NCI-H2171 (cell line): ENCODE results near the gene GCDH.
"Not testable (repeated sequence)": the region's sequence is repeated elsewhere in the genome, so short reads cannot be mapped to it uniquely, and the experiment has no call there.

ENCODE experiments used
- DNase-seq: peaks from one replicate; lab custom pipeline; 2025; lab: John Stamatoyannopoulos, UW

GCDH gene

GRCh38 chr19:12890787-12891552 lies at the start of gene GCDH:
Gene GCDH (plus strand): TSS chr19:12891160. CDS start chr19:12891305, 145 bp downstream.
- peak; percentile 98 for DNase-seq

GRCh38 chr19:12842511-12842910 lies 48.4 kb upstream of the GCDH start:
- DNase-seq, result no peak

DNA sequence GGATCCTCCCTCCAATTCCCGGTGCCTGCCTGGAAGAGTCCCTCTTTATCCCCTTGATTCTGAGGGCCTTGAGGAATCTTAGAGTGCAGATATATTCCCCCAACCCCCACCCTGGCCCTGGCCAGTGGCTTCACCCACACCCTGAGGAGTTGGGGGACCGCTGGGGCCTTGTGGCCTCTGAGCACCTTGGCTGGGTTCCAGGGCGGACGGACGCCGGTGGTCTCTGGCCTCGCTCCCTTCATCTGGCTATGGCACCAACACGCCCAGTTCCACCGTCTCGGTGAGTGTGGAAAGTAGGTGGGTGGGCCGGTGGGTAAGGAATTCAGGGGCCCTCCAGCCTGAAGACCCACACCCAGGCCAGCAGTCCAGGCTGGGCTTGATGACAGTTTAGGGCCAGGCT lies 47.6 kb upstream of the GCDH start:
- DNase-seq, result no peak

DNA sequence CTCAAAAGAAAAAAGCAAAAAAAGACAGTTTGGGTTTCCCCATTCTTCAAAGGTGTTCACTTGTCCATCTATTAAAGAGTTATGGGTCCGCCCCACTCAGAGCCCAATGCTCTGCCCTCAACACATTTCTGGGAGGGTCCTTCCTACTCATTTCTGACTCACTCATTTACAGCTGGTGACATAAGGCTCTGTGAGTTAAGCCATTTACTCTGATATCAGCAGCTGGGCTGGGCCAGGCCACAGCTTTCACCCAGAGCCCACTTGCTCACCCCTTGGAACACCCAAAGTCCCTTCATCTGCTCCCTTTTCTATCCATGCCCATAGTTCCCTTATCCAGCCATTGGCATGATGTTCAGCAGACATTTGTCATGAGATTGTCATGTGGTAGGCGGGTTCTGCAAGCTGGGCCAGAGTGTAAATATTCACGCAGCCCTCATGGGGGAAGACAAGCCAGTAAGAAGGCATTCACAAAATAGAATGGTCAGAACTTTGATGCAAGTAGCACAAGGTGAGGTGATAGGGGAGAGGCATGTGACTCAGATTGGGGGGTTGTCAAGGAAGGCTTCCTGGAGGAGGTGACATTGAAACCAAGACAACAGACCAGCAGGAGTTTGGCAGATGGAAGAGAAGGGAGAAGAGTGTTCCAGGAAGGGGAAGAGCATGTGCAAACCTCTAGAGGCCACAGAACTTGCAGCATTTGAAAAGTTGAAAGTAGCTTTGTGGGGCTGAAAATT lies 46.8 kb upstream of the GCDH start:
- DNase-seq, result no peak

GRCh38 chr19:12846613-12847012 lies 44.3 kb upstream of the GCDH start:
- not testable (repeated sequence) for DNase-seq

DNA sequence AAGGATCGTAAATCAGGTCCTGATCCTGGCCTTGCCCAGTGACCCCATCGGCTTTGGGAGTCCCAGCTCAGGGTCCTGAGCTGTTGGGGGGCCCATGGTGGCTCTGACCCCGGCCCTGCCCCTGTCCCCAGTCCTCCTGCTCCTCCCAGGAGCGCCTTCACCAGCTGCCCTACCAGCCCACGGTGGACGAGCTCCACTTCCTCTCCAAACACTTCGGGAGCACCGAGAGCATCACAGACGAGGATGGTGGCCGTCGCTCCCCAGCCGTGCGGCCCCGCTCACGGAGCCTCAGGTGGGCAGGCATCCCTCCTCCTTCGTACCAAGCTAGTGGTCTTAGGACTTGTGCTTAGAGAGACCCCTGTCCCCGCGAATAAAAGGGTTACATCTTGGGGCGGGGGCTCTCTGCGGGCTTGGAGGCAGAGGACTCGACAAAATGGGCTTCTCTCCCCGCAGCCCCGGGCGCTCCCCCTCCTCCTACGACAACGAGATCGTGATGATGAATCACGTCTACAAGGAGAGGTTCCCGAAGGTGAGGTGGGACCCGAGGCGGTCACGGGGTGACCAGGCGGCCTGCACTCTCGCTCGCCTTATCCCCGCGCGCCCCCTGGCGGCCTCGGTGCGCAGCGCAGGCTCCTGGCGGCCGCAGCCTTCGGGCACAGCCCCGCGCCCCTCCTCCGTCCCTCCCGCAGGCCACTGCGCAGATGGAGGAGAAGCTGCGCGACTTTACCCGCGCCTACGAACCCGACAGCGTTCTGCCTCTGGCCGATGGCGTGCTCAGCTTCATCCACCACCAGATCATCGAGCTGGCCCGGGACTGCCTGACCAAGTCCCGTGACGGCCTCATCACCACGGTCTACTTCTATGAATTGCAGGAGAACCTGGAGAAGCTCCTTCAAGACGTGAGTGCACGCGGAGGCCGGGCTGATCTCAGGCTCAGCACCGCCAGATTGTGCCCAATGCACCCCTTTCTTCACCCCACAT lies 43.5 kb upstream of the GCDH start:
- peak; percentile 54 for DNase-seq

- DNase-seq, result no peak
These were observed 34.3 kb upstream of the GCDH start for GRCh38 chr19:12856653-12857052.

- DNase-seq, result no peak
These were observed 32.7 kb upstream of the GCDH start for GRCh38 chr19:12858041-12858928.

DNA sequence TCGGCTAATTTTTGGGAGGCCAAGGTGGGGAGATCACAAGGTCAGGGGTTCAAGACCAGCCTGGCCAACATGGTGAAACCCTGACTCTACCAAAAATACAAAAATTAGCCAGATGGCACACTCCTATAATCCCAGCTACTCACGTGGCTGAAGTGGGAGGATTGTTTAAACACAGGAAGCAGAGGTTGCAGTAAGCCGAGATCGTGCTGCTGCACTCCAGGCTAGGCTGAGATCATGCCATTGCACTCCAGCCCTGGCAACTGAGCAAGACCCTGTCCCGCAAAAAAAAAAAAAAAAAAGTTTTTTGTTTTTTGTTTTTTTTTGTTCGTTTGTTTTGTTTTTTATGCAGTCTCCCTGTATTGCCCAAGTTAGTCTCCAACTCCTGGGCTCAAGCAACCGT lies 31.4 kb upstream of the GCDH start:
- no peak for DNase-seq

DNA sequence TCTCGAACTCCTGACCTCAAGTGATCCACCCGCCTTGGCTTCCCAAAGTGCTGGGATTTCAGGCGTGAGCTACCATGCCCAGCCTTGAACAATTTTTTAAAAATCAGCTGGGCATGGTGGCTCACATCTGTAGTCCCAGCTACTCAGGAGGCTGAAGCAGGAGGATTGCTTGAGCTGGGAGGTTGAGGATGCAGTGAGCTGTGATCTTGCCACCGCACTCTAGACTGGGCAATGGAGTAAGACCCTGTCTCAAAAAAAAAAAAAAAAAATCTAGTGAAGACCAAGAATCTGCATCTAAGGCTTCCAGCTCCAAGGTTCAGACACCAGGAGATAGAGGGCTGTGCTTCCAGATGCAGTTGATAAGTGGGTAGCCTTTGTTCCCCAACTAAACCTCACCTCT lies 26.8 kb upstream of the GCDH start:
- DNase-seq, result no peak

- DNase-seq, result no peak
These were observed 25.9 kb upstream of the GCDH start for GRCh38 chr19:12864721-12865715.

GRCh38 chr19:12865746-12866415 lies 25.1 kb upstream of the GCDH start:
- DNase-seq, result no peak

DNA sequence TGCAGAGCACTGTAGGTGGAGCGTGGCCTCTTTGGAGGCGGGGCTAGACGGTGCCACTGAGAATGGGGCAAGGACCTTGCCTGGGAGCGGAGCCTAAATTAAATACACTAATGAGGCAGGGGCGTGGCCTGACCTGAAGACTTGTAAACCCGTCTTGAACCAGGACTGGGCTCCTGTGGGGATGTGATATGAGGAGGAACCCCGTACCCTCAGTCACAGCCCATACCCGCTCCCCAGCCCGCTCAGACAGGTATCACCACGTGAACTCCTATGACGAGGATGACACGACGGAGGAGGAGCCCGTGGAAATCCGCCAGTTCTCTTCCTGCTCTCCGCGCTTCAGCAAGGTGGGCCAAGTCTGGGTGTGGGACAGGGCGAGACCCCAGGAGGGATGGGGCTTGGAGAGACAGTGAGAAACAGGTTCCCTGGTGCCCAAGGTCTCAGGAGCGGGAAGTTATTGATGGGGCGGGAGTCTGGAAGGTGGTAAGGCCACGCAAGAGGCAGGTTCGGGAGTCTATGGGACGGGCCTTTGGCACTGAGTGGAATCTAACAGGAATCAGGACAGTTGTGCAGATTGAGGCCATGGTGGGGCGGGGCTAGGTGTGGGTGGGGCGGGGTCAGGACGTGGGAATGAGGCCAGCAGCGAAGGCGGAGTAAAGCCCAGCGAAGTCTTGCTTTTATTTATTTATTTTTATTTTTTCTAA lies 24.4 kb upstream of the GCDH start:
- DNase-seq, result no peak

DNA sequence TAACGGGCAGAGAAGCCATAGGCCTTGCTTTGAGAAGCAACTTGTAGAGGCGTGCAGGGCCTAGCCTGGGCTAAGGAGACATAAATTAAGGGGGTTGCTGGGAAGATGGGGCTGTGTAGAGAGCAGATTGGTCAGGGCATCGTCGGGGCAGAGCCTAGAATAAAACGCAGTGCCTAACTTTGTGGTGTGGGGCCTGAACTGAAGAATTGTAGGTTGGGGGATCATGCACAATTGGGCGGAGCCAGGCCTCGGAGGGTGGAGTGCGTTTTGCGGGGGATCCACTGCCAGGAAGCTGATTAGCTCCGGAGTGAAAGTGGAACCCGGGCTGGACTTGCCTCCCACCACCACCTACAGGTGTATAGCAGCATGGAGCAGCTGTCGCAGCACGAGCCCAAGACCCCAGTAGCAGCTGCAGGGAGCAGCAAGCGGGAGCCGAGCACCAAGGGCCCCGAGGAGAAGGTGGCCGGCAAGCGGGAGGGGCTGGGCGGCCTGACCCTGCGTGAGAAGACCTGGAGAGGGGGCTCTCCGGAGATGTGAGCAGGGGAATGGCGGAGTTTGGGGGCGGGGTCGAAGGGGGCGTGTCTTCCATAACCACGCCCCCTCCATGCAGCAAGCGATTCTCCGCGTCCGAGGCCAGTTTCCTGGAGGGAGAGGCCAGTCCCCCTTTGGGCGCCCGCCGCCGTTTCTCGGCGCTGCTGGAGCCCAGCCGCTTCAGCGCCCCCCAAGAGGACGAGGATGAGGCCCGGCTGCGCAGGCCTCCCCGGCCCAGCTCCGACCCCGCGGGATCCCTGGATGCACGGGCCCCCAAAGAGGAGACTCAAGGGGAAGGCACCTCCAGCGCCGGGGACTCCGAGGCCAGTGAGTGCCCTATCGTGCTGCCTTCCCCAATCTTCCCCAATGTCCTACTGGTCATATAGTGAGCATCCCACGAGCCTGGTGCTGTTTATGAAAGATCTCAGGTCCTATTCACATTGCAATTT lies 23.6 kb upstream of the GCDH start:
- no peak for DNase-seq

GRCh38 chr19:12868540-12869112 lies 22.3 kb upstream of the GCDH start:
- no peak for DNase-seq

- DNase-seq, result no peak
These were observed 19.3 kb upstream of the GCDH start for GRCh38 chr19:12871681-12872080.

GRCh38 chr19:12872255-12872654 lies 18.7 kb upstream of the GCDH start:
- DNase-seq, result no peak
